ENCODE data around the gene USP15. TPM values are rescaled to one million over a fixed set of nuclear protein-coding genes. Genes with fewer than 3 reads are reported as not detected.

USP15 gene
- total RNA-seq, 1 donor from 2014 or later: 74.2 TPM

DNA sequence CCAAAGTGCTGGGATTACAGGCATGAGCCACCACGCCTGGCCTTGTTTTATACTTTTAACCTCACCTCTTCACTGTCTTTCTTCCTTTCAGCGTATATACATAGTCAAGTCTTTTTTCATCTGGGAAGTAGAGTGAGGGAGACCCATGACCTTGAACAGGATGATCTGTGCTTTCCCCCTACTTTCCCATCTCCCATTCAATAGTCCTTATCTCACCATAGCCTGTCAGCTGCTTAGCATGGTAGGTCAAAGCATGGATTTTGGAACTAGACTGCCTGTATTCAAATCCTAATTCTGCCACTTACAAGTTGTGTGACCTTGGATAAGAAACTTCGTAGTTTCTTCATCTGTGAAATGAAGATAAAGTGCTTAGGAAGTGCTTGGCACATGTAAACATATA, 110.0 kb downstream of the USP15 start:
- intact Hi-C loops (cut with DNase I): no loop called here
- Histone ChIP-seq H3K9me3 (no peaks in the 10 kb centered on the region), H3K27ac (no peak overlapping the region), H3K36me3 (no peaks in the 10 kb centered on the region), H3K4me3 (no peak overlapping the region), H3K4me1 (no peaks in the 10 kb centered on the region), H3K27me3 (no peaks in the 10 kb centered on the region)
- no peak for DNase-seq (ENCODE audit: extremely low spot score in 2 of 2)
- TF ChIP-seq POLR2A (IDR thresholded peaks at IDR 0.05) (no peak), POLR2AphosphoS5 (IDR thresholded peaks at IDR 0.05; ENCODE audit: insufficient read depth in 1 of 2, low read depth in 1 of 2) (no peak)
- TF ChIP-seq, protein P1, sequence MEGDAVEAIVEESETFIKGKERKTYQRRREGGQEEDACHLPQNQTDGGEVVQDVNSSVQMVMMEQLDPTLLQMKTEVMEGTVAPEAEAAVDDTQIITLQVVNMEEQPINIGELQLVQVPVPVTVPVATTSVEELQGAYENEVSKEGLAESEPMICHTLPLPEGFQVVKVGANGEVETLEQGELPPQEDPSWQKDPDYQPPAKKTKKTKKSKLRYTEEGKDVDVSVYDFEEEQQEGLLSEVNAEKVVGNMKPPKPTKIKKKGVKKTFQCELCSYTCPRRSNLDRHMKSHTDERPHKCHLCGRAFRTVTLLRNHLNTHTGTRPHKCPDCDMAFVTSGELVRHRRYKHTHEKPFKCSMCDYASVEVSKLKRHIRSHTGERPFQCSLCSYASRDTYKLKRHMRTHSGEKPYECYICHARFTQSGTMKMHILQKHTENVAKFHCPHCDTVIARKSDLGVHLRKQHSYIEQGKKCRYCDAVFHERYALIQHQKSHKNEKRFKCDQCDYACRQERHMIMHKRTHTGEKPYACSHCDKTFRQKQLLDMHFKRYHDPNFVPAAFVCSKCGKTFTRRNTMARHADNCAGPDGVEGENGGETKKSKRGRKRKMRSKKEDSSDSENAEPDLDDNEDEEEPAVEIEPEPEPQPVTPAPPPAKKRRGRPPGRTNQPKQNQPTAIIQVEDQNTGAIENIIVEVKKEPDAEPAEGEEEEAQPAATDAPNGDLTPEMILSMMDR (IDR thresholded peaks at IDR 0.05): no peak

DNA sequence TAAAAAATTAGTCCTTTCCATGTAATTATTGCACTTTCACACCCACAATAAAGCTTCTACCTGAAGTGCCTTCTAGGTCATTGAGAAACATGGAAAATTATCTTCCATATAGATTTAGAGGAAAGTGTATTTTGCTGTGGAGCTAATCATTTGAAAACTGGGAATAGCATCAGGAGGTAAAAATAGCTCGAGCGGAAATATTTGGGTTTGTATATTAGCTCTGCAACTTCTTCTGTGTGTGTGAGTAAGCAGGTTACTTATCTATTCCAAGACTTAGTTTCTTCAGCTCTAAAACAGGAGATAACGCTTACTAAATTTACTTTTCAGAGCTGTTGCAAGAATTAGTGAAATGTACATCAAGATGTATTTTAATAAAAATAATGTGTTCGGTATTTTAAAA, 111.5 kb downstream of the USP15 start:
- H3K27me3 ChIP-seq: no peaks in the 10 kb centered on the region
- DNase-seq (ENCODE audit: extremely low spot score in 2 of 2): no peak
- intact Hi-C loops (cut with DNase I): no loop called here
- H3K4me1 ChIP-seq: no peaks in the 10 kb centered on the region
- no peak overlapping the region for H3K4me3 ChIP-seq
- H3K27ac ChIP-seq: no peak overlapping the region
- no peaks in the 10 kb centered on the region for H3K9me3 ChIP-seq
- no peaks in the 10 kb centered on the region for H3K36me3 ChIP-seq
- no peak for TF ChIP-seq POLR2A (IDR thresholded peaks at IDR 0.05)

DNA sequence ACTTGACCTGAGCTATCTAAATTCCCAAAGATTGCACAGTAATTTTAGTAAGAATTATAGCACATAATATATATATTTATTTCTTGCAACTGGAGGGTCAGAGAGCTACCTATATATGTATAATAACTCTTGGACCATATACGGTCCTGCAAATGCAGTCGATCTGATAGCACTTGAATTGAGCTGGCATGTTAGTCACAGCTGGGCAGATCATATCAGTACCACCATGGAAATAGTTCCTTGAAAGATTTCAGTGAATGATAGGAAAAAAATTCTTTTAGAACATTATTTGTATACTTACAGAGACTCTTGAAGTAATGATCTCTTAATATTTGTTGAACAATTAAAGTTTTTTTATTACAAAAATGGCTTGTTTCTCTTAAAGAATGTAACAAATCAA, 111.9 kb downstream of the USP15 start:
- TF ChIP-seq POLR2AphosphoS5 (IDR thresholded peaks at IDR 0.05; ENCODE audit: insufficient read depth in 1 of 2, low read depth in 1 of 2) (no peak), POLR2A (IDR thresholded peaks at IDR 0.05) (no peak)
- TF ChIP-seq, protein P1 (IDR thresholded peaks at IDR 0.05): no peak
- no peak overlapping the region for H3K27ac ChIP-seq
- H3K27me3 ChIP-seq: no peaks in the 10 kb centered on the region
- no peaks in the 10 kb centered on the region for H3K4me1 ChIP-seq
- H3K9me3 ChIP-seq: no peaks in the 10 kb centered on the region
- intact Hi-C loops (cut with DNase I): no loop called here
- H3K4me3 ChIP-seq: no peak overlapping the region
- no peaks in the 10 kb centered on the region for H3K36me3 ChIP-seq
- no peak for DNase-seq (ENCODE audit: extremely low spot score in 2 of 2)

DNA sequence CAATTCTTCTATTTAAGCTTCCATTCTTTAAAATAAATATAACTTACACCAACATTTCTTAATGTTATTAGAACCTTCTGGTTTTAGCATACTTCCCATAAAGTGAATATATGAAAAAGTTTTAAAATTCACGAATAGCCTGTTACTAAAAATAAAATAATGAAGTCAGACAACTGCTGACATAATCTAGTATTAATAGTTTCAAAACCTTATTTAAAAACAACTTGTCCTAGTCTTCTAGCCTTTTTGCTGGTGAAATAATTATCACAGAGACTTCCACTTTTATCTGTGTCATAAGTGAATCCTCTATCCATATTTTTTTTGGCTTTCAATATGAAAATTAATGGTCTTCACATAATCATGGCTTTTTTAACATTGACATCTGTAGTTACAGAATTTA, 112.6 kb downstream of the USP15 start:
- no peak overlapping the region for H3K27ac ChIP-seq
- TF ChIP-seq POLR2A (IDR thresholded peaks at IDR 0.05) (no peak), POLR2AphosphoS5 (IDR thresholded peaks at IDR 0.05; ENCODE audit: insufficient read depth in 1 of 2, low read depth in 1 of 2) (no peak)
- TF ChIP-seq, protein P1 (IDR thresholded peaks at IDR 0.05): no peak
- no peaks in the 10 kb centered on the region for H3K36me3 ChIP-seq
- H3K4me1 ChIP-seq: no peaks in the 10 kb centered on the region
- no peaks in the 10 kb centered on the region for H3K27me3 ChIP-seq
- intact Hi-C loops (cut with DNase I): no loop called here
- H3K9me3 ChIP-seq: no peaks in the 10 kb centered on the region
- no peak overlapping the region for H3K4me3 ChIP-seq
- DNase-seq (ENCODE audit: extremely low spot score in 2 of 2): no peak

DNA sequence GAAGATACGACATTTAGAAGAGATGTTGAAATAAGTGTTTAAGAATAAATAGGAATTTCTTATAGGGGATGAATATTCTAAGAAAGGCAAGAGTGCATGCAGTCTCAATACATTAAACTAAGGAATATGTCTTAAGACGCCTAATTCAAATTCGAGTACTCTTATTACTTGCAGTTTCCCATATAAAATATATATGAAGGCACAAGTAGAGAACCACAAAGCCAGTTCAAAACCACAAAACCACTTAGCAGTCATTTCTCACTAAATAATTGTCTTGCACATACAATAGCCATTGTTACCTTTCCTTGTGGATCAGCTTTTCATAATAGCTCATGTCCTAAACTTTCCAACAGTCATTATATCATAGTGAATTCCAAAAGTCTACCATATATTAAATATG, 115.4 kb downstream of the USP15 start:
- TF ChIP-seq POLR2AphosphoS5 (IDR thresholded peaks at IDR 0.05; ENCODE audit: insufficient read depth in 1 of 2, low read depth in 1 of 2) (no peak), POLR2A (IDR thresholded peaks at IDR 0.05) (no peak)
- TF ChIP-seq, protein P1 (IDR thresholded peaks at IDR 0.05): no peak
- no peaks in the 10 kb centered on the region for H3K9me3 ChIP-seq
- H3K4me3 ChIP-seq: no peak overlapping the region
- DNase-seq (ENCODE audit: extremely low spot score in 2 of 2): no peak
- intact Hi-C loops (cut with DNase I): no loop called here
- peaks cover 14% of the 10 kb centered on the region for H3K4me1 ChIP-seq
- H3K36me3 ChIP-seq: no peaks in the 10 kb centered on the region
- H3K27ac ChIP-seq: no peak overlapping the region
- H3K27me3 ChIP-seq: no peaks in the 10 kb centered on the region

Measured in vagina (tissue), 2 donors.